ENCODE measurements around the gene GSK3A. TPM values are rescaled to one million over a fixed set of nuclear protein-coding genes. Genes with fewer than 3 reads are reported as not detected.
A peak's percentile ranks its signal among the peaks of the same experiment; 100 is the strongest.

Gene GSK3A
- total and polyA plus RNA-seq, 2 donors (not counting 1 experiment from before 2014, with no cell fraction given) = 38.5 to 42.0 TPM

DNA sequence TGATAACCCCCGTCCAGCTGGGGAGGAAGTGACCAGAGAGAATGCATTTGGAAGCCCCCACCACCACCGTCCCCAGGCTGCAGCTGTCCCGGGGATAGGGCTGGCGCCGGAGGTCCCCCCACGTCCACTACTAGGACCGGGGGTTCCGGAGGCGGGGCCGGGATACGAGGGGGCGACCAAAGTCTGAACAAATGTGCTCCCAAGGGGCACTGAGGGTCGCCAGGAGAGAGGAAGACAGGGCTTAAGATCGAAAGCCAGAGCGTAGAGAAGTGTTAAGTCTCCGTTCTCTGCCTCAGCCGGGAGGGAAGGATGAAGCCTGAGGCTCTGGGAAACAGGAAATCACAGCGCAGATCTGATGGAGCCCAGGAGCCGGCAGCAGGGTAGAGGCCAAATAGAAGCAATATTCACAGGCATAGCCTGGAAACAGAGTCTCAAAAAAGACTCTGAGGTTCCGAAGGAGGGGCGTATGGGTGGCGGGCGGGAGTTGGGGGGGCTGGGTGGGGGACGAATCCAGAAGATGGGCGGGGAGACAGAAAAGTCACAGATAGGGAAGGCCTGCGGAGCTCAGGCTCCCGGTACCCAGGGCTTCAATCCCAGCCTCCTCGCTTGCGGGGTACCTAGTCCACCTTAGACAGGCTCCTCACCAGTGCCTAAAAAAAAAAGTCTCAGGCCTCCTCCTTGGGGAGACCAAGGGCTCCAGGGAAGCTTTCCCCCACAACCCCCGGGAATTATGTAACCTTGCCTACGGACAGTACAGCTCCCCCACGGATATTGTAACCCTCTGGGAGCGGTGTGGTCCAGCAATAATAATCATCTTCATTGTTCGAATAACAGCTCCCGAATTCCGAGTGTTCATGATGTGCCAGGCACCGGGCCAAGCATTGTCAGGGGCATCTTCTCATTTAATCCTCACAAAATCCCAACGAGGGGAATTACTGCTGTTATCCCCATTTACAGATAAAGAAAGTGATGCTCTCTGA, 13.7 kb upstream of the GSK3A start:
- DNase-seq = peak; percentile 56

More for the DNA sequence above, 13.7 kb upstream of the GSK3A start:
- Mint-ChIP-seq H3K4me1 (peaks cover 24% of the 10 kb centered on the region), H3K4me3 (peak overlapping the region; percentile 85), H3K27me3 (no peaks in the 10 kb centered on the region), H3K9me3 (ENCODE audit: insufficient read depth) (no peaks in the 10 kb centered on the region), H3K27ac (peak overlapping the region; percentile 67)
- Histone ChIP-seq H3K9ac (ENCODE audit: low read length) (peak overlapping the region; percentile 95), H3K4me3 (ENCODE audit: control extremely low read depth in 1 of 5, extremely low read depth in 1 of 5, insufficient read depth in 1 of 5, low read depth in 2 of 5, low read length in 4 of 5) (peak overlapping the region; percentile 36 to 100 (median 97)), H2AFZ (ENCODE audit: insufficient read depth, low read depth, low read length, poor library complexity, severe bottlenecking) (peak overlapping the region; percentile 93), H3K4me1 (ENCODE audit: control insufficient read depth in 2 of 2, insufficient read depth in 2 of 2, low read length in 2 of 2) (peaks cover 23 to 34% of the 10 kb centered on the region in 2 donors), H3K36me3 (replicated peaks in 1 of 2; ENCODE audit: control extremely low read depth in 1 of 2, control insufficient read depth in 1 of 2, extremely low read depth in 1 of 2, insufficient read depth in 2 of 2, low read length in 1 of 2) (no peaks in the 10 kb centered on the region), H4K20me1 (ENCODE audit: control insufficient read depth, insufficient read depth, low read length, poor library complexity, severe bottlenecking) (peaks cover 16% of the 10 kb centered on the region), H3K79me2 (ENCODE audit: control insufficient read depth, insufficient read depth, low read length) (peaks cover 30% of the 10 kb centered on the region), H3K27ac (ENCODE audit: low read length in 2 of 2) (peak overlapping the region in 1 of 2 donors; percentile 60), H3K9me3 (ENCODE audit: control extremely low read depth in 1 of 3, control insufficient read depth in 2 of 3, insufficient read depth in 1 of 3, low read length in 2 of 3) (no peaks in the 10 kb centered on the region), H3K4me2 (replicated peaks; ENCODE audit: low read depth, low read length, poor library complexity, severe bottlenecking) (peak overlapping the region; percentile 99), H3K27me3 (replicated peaks in 1 of 4; ENCODE audit: control extremely low read depth in 1 of 4, control insufficient read depth in 3 of 4, insufficient read depth in 4 of 4, low read length in 3 of 4) (peaks cover 0 to 4% (median 0%) of the 10 kb centered on the region in 4 experiments)
- intact Hi-C loops (cut with micrococcal nuclease) = loop anchor here (1.0 kb wide), 3 partner anchors 12 to 39 kb away; partner anchors contain the start of gene DEDD2
- 14% methylated on average over 35 of the region's 38 CpGs for WGBS (ENCODE audit: insufficient coverage)
- no peak for TF ChIP-seq EZH2 (IDR thresholded peaks at IDR 0.05; ENCODE audit: borderline replicate concordance, insufficient read depth, low read depth, low read length, poor library complexity, severe bottlenecking)
- TF ChIP-seq, protein P1, sequence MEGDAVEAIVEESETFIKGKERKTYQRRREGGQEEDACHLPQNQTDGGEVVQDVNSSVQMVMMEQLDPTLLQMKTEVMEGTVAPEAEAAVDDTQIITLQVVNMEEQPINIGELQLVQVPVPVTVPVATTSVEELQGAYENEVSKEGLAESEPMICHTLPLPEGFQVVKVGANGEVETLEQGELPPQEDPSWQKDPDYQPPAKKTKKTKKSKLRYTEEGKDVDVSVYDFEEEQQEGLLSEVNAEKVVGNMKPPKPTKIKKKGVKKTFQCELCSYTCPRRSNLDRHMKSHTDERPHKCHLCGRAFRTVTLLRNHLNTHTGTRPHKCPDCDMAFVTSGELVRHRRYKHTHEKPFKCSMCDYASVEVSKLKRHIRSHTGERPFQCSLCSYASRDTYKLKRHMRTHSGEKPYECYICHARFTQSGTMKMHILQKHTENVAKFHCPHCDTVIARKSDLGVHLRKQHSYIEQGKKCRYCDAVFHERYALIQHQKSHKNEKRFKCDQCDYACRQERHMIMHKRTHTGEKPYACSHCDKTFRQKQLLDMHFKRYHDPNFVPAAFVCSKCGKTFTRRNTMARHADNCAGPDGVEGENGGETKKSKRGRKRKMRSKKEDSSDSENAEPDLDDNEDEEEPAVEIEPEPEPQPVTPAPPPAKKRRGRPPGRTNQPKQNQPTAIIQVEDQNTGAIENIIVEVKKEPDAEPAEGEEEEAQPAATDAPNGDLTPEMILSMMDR (IDR thresholded peaks at IDR 0.05) = no peak
- ATAC-seq (ENCODE audit: low read depth) = no peak
- CTCF ChIA-PET = interaction anchor here (1.4 to 1.7 kb wide), 3 partner anchors 11 to 24 kb away, joined by 4 to 5 read pairs (median 5); no protein-coding TSS in a partner anchor
- POLR2A ChIA-PET = interaction anchor here (0.7 kb wide), 1 partner anchor 27 kb away, joined by 3 read pairs; no protein-coding TSS in a partner anchor
